Peyer's patch (tissue), 4 donors: ENCODE measurements around the gene PIEZO1. TPM values are rescaled to one million over a fixed set of nuclear protein-coding genes. Genes with fewer than 3 reads are reported as not detected.

Source experiments
- DNase-seq, 3 donors: peaks; one replicate each; pipeline ENCODE4 v3.0.0-alpha.2; 2017 to 2019
- H3K27ac ChIP-seq, 4 donors: fragments of 200-600 bp; sonication (generic); one replicate each; pipeline ENCODE4 v1.5.1; 2016 to 2019
- H3K27me3 ChIP-seq, 2 donors: fragments of 200-600 bp; sonication (generic); one replicate each; pipeline ENCODE4 v1.5.1; 2019
- H3K36me3 ChIP-seq, 3 donors: fragments of 200-600 bp; sonication (generic); one replicate each; pipeline ENCODE4 v1.5.1; 2016 to 2019
- H3K4me1 ChIP-seq, 4 donors: fragments of 200-600 bp; sonication (generic); one replicate each; pipeline ENCODE4 v1.5.1; 2016 to 2019
- H3K4me3 ChIP-seq, 4 donors: fragments of 200-600 bp; sonication (generic); 1 replicate in 3 of 4; 2 replicates in 1 of 4; pipeline ENCODE4 v1.5.1; 2016 to 2019; ENCODE audit warnings: mild to moderate bottlenecking in 1 of 4
- H3K9me3 ChIP-seq, 4 donors: fragments of 200-600 bp; sonication (generic); one replicate each; pipeline ENCODE4 v1.5.1; 2016 to 2019; ENCODE audit warnings: mild to moderate bottlenecking in 1 of 4
- CTCF ChIP-seq, 6 experiments: fragments of 450-650 bp in 4 of 6; fragments of 200-600 bp in 2 of 6; sonication (generic) in 1 of 6; IDR thresholded peaks; one replicate each; pipeline ENCODE4 v1.5.1; 2017 to 2019; ENCODE audit warnings: antibody characterized with exemption in 6 of 6, mild to moderate bottlenecking in 3 of 6, moderate library complexity in 1 of 6
- POLR2A ChIP-seq, 2 donors: fragments of 450-650 bp; IDR thresholded peaks; one replicate each; pipeline ENCODE4 v1.5.1; 2017; ENCODE audit warnings: antibody characterized with exemption in 2 of 2, mild to moderate bottlenecking in 2 of 2, moderate library complexity in 2 of 2
- total RNA-seq, 4 donors: library from RNA; depleted of rRNA; stranded (reverse); fragments of >200 nt; gene quantifications; one replicate each; pipeline ENCODE4 v1.1.0, GENCODE V29; 2016

The PIEZO1 gene
- total RNA-seq, 4 donors from 2014 or later = 76.9 to 218 (median 183) TPM

- peaks cover 3 to 39% (median 25%) of the 10 kb centered on the region in 4 donors for H3K4me1 ChIP-seq
- TF ChIP-seq CTCF (IDR thresholded peaks at IDR 0.05) (no peak), POLR2A (IDR thresholded peaks at IDR 0.05) (no peak)
- no peak for DNase-seq
- H3K27me3 ChIP-seq = no peaks in the 10 kb centered on the region
- no peak overlapping the region for H3K4me3 ChIP-seq
- H3K27ac ChIP-seq = no peak overlapping the region
- H3K36me3 ChIP-seq = peaks cover 0 to 18% (median 0%) of the 10 kb centered on the region in 3 donors
- H3K9me3 ChIP-seq = no peaks in the 10 kb centered on the region
These were observed 24.2 kb upstream of the PIEZO1 start for GRCh38 chr16:88809068-88809675.

GRCh38 chr16:88807626-88808453 lies 22.8 kb upstream of the PIEZO1 start:
- Histone ChIP-seq H3K4me1 (peaks cover 6 to 39% (median 24%) of the 10 kb centered on the region in 4 donors), H3K27ac (no peak overlapping the region), H3K27me3 (no peaks in the 10 kb centered on the region), H3K9me3 (no peaks in the 10 kb centered on the region), H3K36me3 (peaks cover 0 to 18% (median 0%) of the 10 kb centered on the region in 3 donors), H3K4me3 (no peak overlapping the region)
- no peak for DNase-seq
- no peak for TF ChIP-seq CTCF (IDR thresholded peaks at IDR 0.05)
- no peak for TF ChIP-seq POLR2A (IDR thresholded peaks at IDR 0.05)

GRCh38 chr16:88807142-88807625 lies 22.2 kb upstream of the PIEZO1 start:
- Histone ChIP-seq H3K4me3 (no peak overlapping the region), H3K27me3 (no peaks in the 10 kb centered on the region), H3K27ac (no peak overlapping the region), H3K9me3 (no peaks in the 10 kb centered on the region), H3K36me3 (peaks cover 0 to 18% (median 0%) of the 10 kb centered on the region in 3 donors), H3K4me1 (peaks cover 6 to 32% (median 22%) of the 10 kb centered on the region in 4 donors)
- no peak for DNase-seq
- TF ChIP-seq POLR2A (IDR thresholded peaks at IDR 0.05) (no peak), CTCF (IDR thresholded peaks at IDR 0.05) (no peak)

GRCh38 chr16:88806491-88807111 lies 21.6 kb upstream of the PIEZO1 start:
- no peaks in the 10 kb centered on the region for H3K27me3 ChIP-seq
- no peak overlapping the region for H3K27ac ChIP-seq
- peaks cover 6 to 31% (median 22%) of the 10 kb centered on the region in 4 donors for H3K4me1 ChIP-seq
- H3K9me3 ChIP-seq = no peaks in the 10 kb centered on the region
- TF ChIP-seq POLR2A (IDR thresholded peaks at IDR 0.05) (no peak), CTCF (IDR thresholded peaks at IDR 0.05) (no peak)
- no peak for DNase-seq
- peaks cover 0 to 18% (median 0%) of the 10 kb centered on the region in 3 donors for H3K36me3 ChIP-seq
- no peak overlapping the region for H3K4me3 ChIP-seq

- no peak for TF ChIP-seq CTCF (IDR thresholded peaks at IDR 0.05)
- no peak for TF ChIP-seq POLR2A (IDR thresholded peaks at IDR 0.05)
- H3K4me3 ChIP-seq = no peak overlapping the region
- peaks cover 6 to 29% (median 20%) of the 10 kb centered on the region in 4 donors for H3K4me1 ChIP-seq
- no peak for DNase-seq
- H3K36me3 ChIP-seq = peaks cover 0 to 18% (median 0%) of the 10 kb centered on the region in 3 donors
- H3K9me3 ChIP-seq = no peaks in the 10 kb centered on the region
- no peaks in the 10 kb centered on the region for H3K27me3 ChIP-seq
- no peak overlapping the region for H3K27ac ChIP-seq
These were observed 20.9 kb upstream of the PIEZO1 start for GRCh38 chr16:88805887-88806393.
